Ishikawa (cell line): ENCODE data around the gene SBF2.

Experiments
- CEBPB ChIP-seq: IDR thresholded peaks from 2 replicates; pipeline ENCODE4 v1.6.1; 2012
- CREB1 ChIP-seq: IDR thresholded peaks from 2 replicates; pipeline ENCODE4 v1.6.1; 2012; ENCODE audit warnings: low read depth
- EGR1 ChIP-seq: IDR thresholded peaks from 2 replicates; pipeline ENCODE4 v1.6.1; 2012
- EP300 ChIP-seq: IDR thresholded peaks from 2 replicates; pipeline ENCODE4 v1.6.1; 2012; ENCODE audit warnings: borderline replicate concordance
- FOXM1 ChIP-seq: IDR thresholded peaks from 2 replicates; pipeline ENCODE4 v1.6.1; 2012; ENCODE audit warnings: low read depth, borderline replicate concordance
- NFIC ChIP-seq: IDR thresholded peaks from 2 replicates; pipeline ENCODE4 v1.6.1; 2012
- RAD21 ChIP-seq: IDR thresholded peaks from 2 replicates; pipeline ENCODE4 v1.6.1; 2012; ENCODE audit warnings: low read depth
- TAF1 ChIP-seq: IDR thresholded peaks from 2 replicates; pipeline ENCODE4 v1.6.1; 2012; ENCODE audit warnings: low read depth, mild to moderate bottlenecking
- TCF12 ChIP-seq: IDR thresholded peaks from 2 replicates; pipeline ENCODE4 v1.6.1; 2012; ENCODE audit warnings: low read depth
- TEAD4 ChIP-seq: IDR thresholded peaks from 2 replicates; pipeline ENCODE4 v1.6.1; 2012
- YY1 ChIP-seq: IDR thresholded peaks from 2 replicates; pipeline ENCODE4 v1.6.1; 2012; ENCODE audit warnings: low read depth
- ZBTB7A ChIP-seq: IDR thresholded peaks from 2 replicates; pipeline ENCODE4 v1.6.1; 2012; ENCODE audit warnings: low read depth
- TF ChIP-seq, protein P1 (sequence below): IDR thresholded peaks from 2 replicates; pipeline ENCODE4 v1.6.1; 2012; ENCODE audit warnings: low read depth, mild to moderate bottlenecking
- TF ChIP-seq, protein P2 (sequence below): IDR thresholded peaks from 2 replicates; pipeline ENCODE4 v1.6.1; 2012
- TF ChIP-seq, protein P3 (sequence below): IDR thresholded peaks from 2 replicates; pipeline ENCODE4 v1.6.1; 2012

Gene SBF2

DNA sequence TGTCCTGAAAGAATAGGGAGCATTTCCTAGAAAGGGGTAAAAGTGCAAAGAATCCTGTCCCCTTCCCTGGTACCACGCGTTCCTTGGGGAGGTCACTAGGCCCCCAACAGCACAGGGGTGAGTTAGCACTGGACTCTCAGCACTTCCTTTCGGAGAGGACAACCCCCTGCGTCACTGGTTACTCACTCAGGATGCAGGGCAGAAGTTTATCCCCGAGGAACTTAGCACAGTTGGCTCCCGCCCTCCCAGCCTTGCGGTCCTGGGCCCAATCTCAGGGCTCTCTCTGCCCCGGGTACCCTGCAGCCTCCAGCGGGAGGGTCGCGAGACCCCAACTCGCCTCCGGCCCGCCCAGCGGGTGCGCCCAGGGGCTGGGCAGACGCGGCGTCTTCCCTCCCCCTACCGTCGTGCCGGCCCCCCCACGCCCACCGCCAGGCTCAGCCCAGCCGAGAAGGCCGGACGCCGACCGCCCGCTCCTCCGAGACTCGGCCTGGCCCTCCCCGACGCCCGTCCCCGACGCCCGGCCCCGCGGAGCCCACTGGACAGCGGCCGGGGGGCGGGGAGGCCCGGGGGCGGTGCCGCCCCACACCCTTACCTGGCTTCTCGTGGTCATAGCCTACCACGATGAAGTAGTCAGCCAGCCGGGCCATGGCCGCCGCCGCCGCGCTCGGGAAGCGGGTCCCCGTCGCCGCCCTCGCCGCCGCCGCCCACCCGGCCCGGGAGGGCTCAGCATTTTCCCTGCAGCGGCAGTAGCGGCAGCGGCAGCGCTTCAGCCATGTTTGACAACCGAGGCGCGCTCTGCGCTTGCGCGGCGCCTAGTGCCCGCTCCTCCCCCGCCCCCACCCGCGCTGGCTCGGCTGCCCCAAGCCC lies at the start of gene SBF2:
TSS of gene SBF2 (minus strand) at position 797 of the 867 bp plus-strand sequence. CDS start at position 647, 150 bp downstream.
- TF ChIP-seq, protein P1, sequence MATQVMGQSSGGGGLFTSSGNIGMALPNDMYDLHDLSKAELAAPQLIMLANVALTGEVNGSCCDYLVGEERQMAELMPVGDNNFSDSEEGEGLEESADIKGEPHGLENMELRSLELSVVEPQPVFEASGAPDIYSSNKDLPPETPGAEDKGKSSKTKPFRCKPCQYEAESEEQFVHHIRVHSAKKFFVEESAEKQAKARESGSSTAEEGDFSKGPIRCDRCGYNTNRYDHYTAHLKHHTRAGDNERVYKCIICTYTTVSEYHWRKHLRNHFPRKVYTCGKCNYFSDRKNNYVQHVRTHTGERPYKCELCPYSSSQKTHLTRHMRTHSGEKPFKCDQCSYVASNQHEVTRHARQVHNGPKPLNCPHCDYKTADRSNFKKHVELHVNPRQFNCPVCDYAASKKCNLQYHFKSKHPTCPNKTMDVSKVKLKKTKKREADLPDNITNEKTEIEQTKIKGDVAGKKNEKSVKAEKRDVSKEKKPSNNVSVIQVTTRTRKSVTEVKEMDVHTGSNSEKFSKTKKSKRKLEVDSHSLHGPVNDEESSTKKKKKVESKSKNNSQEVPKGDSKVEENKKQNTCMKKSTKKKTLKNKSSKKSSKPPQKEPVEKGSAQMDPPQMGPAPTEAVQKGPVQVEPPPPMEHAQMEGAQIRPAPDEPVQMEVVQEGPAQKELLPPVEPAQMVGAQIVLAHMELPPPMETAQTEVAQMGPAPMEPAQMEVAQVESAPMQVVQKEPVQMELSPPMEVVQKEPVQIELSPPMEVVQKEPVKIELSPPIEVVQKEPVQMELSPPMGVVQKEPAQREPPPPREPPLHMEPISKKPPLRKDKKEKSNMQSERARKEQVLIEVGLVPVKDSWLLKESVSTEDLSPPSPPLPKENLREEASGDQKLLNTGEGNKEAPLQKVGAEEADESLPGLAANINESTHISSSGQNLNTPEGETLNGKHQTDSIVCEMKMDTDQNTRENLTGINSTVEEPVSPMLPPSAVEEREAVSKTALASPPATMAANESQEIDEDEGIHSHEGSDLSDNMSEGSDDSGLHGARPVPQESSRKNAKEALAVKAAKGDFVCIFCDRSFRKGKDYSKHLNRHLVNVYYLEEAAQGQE = peak; percentile 48; the same call in 1 of the 2 replicates
- peak; percentile 95 for TF ChIP-seq ZBTB7A
- TF ChIP-seq TAF1 = peak; percentile 60; the same call in 1 of the 2 replicates
- no peak; the same call in 1 of the 2 replicates for TF ChIP-seq TEAD4
- TF ChIP-seq YY1 = peak; percentile 86

DNA sequence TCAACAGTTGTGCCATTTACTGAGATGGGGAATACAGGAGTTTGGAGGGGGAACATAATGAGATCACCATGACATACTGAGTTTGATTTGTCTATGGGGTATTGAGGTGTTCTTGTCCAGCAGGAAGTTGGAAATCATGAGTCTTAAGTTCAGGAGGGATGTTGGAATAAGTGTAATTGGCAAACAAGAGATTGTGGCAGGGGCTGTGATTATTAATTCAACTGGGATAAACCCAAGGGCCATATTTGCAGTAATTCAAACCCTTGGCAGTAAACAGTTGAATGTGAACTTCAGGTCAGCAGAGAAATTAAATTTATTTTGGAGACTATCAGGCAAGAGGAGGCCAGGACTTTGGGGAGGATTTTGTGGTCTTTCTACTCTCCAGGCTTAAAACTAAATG lies 44.3 kb upstream of the SBF2 start:
- TF ChIP-seq, protein P2, sequence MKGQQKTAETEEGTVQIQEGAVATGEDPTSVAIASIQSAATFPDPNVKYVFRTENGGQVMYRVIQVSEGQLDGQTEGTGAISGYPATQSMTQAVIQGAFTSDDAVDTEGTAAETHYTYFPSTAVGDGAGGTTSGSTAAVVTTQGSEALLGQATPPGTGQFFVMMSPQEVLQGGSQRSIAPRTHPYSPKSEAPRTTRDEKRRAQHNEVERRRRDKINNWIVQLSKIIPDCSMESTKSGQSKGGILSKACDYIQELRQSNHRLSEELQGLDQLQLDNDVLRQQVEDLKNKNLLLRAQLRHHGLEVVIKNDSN = no peak
- TF ChIP-seq, protein P3, sequence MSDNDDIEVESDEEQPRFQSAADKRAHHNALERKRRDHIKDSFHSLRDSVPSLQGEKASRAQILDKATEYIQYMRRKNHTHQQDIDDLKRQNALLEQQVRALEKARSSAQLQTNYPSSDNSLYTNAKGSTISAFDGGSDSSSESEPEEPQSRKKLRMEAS = no peak
- TF ChIP-seq CREB1 = no peak
- no peak for TF ChIP-seq FOXM1
- no peak for TF ChIP-seq CEBPB
- TF ChIP-seq NFIC = no peak
- TF ChIP-seq, protein P1 = no peak
- TF ChIP-seq EP300 = no peak
- TF ChIP-seq TEAD4 = no peak
- no peak for TF ChIP-seq RAD21
- TF ChIP-seq TAF1 = no peak
- no peak for TF ChIP-seq TCF12
- TF ChIP-seq ZBTB7A = no peak
- TF ChIP-seq EGR1 = no peak
- TF ChIP-seq YY1 = no peak

DNA sequence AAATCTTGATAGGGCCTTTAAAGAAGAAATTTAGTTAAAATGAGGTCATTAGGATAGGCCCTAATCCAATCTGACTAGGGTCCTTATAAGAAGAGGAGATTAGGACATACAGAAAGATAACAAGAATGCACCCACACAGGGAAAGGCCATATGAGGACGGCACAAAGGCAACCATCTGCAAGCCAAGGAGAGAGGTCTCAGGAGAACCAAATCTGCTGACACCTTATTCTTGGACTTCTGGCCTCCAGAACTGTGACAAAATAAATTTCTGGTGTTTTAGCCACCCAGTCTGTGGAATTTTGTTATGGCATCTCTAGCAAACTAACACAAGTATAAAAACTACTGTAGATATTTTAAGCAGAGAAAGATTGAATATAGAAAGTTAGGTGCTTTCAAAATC lies 39.5 kb upstream of the SBF2 start:
- TF ChIP-seq TAF1 (no peak), NFIC (no peak), ZBTB7A (no peak), RAD21 (no peak), TEAD4 (no peak), CREB1 (no peak), FOXM1 (no peak), CEBPB (no peak), EP300 (no peak), EGR1 (no peak), YY1 (no peak), TCF12 (no peak)
- TF ChIP-seq, protein P2 = no peak
- TF ChIP-seq, protein P3 = no peak
- TF ChIP-seq, protein P1 = no peak
